ENCODE measurements around the gene ADRB2.

GRCh38 chr5:148833122-148833521 lies 6.7 kb downstream of the ADRB2 start:
- TF ChIP-seq CTCF (IDR thresholded peaks at IDR 0.05) (no peak), POLR2A (IDR thresholded peaks at IDR 0.05) (no peak)
